HG02943 (cell line): ENCODE results near the gene PSIP1.
"Not testable (repeated sequence)": the region's sequence is repeated elsewhere in the genome, so short reads cannot be mapped to it uniquely, and the experiment has no call there.

Experiments used
- ATAC-seq: cut with Tn5 transposase; IDR thresholded peaks from one replicate; pipeline ENCODE4 v1.9.1; 2021; ENCODE audit warnings: mild to moderate bottlenecking, low read depth, moderate library complexity; ENCODE audit not compliant: unreplicated experiment

PSIP1 gene

GRCh38 chr9:15510789-15511575 lies at the start of gene PSIP1:
TSS of gene PSIP1 (minus strand) at chr9:15510970. CDS start at chr9:15510188, 782 bp downstream.
- peak; percentile 78 for ATAC-seq

DNA sequence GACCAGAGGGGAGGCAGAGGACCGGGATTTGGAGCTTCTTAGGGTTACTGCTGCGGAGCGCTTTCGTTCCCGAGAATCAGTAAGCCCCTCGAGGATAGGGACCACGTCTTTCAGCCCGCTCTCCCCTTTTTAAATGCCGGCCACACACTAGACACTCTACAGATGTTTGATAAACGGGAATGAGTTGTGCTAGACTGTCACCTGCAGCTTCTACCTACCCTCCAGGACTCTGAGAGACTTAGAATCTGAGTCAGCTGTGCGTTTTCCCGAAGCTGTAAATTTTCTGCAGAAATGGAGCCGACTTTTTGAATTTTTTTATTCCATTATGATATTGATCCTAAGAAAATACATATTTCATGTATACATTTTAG lies 42.7 kb upstream of the PSIP1 start:
- ATAC-seq, result peak; percentile 31

DNA sequence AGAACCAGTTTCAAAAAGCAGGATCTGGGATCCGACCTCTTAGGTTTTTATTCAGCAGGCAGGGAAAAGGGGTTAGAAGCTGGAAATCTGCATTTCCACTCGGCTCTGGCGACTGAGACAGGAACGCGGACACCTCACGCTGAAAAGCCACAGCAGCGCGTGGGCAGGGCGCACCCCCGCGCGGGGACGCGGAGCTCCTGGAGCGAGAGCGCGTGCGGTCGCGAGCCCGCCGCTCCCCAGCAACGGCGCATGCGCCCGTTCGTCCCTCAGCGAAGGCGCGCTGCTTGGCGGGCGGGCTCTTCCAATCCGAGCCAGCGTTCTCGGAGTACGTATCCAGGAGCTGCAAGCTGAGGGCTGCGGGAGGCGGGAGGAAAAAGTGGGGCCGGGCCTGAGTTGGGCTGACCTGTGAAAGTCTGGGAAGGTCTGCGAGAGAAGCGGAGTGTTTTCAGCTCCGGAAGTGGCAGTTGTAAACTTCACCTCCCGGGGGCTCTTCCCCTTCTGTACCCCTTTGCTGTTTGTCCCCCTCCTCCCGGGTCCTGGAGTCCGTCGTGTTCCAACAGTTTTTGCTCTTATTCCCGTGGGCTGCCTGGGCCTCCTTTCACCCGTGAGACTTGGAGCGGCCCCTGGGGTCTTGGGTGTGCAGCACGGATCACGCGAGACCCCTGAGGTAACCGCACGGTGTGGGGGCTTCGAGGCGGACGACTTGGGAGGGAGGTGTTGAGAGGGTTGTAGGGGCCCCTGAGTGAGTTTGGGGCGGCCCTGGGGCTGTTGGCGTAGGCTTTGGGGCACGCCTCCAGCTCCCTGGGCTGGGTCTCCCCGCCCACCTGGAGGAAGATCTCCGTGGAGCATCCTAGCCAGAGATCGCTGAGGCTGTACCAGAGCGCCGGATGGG lies 42.1 kb upstream of the PSIP1 start, which contains the start of gene CCDC171:
Gene CCDC171 (plus strand): TSS at position 408 of the 892 bp plus-strand sequence. CDS start 11,046 bp downstream, outside the sequence.
- peak; percentile 70 for ATAC-seq

GRCh38 chr9:15549611-15550010 lies 38.8 kb upstream of the PSIP1 start:
- ATAC-seq, result no peak

DNA sequence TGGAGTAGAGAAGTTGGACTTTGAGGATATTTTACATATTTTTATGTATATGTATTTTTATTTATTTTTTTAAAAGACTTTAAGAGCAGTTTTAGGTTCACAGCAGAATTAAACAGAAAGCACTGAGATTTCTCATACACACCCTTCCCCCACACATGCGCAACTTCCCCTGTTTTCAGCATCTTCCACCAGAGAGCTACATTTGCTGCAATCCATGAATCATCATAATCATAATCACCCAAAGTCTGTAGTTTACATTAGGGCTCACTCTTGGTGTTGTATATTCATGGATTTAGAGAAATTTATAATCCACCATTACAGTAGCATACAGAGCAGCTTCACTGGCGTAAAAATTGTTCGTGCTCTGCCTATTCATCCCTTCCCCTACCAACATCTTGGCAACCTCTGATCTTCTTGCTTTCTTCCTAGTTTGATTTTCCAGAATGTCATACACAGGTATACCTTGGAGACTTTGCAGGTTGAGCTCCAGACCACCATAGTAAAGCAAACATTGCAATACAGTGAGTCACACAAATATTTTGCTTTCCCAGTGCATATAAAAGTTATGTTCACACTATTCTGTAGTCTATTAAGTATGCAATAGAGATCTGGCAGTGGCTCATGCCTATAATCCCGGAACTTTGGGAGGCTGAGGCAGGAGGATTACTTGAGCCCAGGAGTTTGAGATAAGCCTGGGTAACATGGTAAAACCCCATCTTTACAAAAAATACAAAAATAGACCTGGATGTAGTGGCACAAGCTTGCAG lies 32.5 kb upstream of the PSIP1 start:
- no peak for ATAC-seq

GRCh38 chr9:15542624-15543023 lies 31.9 kb upstream of the PSIP1 start:
- ATAC-seq, result no peak

DNA sequence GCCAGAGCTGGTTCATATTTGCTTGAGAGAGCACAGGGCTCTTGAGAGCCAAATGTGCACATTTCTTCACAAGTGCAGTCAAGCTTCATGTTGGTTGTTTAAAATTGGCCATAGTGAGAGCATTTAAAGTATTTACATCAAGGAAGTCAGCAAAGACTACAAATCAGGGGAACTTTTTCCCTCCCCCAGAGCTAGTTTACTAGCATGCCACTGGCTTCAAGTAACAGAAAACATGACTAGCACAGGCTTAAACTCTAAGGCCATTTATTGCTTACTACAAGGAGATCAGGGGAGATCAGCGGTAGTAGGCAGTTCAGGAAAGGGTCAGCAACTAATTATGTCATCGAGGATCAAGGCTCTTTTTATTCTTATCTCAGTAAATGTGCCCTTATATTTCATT lies 31.1 kb upstream of the PSIP1 start:
- ATAC-seq, result no peak

GRCh38 chr9:15531380-15531779 lies 20.6 kb upstream of the PSIP1 start:
- no peak for ATAC-seq

GRCh38 chr9:15529566-15530324 lies 19.0 kb upstream of the PSIP1 start:
- peak; percentile 89 for ATAC-seq

GRCh38 chr9:15527035-15527434 lies 16.3 kb upstream of the PSIP1 start:
- not testable (repeated sequence) for ATAC-seq

DNA sequence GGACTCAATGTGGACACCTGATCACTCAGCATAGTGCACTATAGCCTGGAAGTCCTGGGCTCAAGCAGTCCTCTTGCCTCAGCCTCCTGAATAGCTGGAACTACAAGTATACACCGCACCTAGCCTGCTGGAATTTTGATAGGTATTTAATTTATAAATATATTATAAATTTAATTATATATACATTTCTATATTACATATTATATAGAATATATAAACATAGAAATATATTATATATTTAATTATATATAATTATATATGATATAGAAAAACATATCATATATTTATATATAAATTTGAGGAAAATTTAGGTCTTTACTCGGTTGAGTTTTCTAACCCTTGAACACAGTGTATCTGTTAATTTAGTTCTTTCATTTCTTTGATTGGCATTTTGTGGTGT lies 15.2 kb upstream of the PSIP1 start:
- no peak for ATAC-seq

DNA sequence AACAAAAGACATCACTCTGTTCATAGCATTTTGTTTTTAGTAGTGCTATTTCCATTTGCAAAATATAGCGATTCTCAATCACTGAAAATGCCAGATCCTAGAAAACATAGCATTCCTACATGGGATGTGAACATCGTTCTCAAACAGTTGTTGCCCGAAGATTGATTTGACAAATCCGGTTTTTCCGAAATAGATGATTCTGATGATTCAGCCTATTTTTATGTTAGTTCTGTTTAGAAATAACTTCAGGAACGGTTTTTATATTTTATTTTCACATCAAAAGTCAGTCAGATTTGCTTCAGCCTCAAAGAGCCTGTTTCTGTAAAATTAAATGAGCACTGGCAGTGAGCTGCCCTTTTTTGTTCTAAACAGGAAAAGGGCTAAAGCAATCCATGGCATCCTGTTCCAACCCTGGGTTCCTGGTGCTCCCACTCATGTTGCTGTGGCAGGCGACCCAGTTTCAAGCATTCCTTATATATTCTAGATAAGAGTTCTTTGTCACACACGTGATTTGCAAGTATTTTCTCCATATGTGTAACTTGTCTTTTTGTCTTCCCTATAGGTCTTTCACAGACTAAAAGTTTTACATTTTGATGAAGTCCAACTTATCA lies 14.2 kb upstream of the PSIP1 start:
- no peak for ATAC-seq

GRCh38 chr9:15522130-15522755 lies 11.5 kb upstream of the PSIP1 start:
- no peak for ATAC-seq

GRCh38 chr9:15521254-15521653 lies 10.5 kb upstream of the PSIP1 start:
- ATAC-seq, result no peak

DNA sequence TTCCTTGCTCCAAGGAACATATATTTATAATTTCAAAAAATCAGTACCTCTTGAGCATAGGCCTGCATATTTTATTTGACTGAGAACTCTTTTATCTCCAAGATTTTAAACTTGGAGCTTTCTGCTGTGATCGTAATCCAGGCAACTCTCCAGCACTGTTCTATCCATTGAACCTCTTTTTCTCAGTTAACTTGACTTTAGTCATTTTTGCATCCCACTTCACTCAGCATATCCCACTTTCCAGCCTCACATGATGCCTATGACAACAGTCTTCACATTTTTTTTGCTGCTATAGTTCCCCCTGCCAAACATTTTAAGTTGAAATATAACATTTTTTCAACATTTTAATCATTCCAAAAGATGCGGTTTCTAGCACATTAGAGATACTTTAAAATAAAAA lies 9.1 kb upstream of the PSIP1 start:
- no peak for ATAC-seq

DNA sequence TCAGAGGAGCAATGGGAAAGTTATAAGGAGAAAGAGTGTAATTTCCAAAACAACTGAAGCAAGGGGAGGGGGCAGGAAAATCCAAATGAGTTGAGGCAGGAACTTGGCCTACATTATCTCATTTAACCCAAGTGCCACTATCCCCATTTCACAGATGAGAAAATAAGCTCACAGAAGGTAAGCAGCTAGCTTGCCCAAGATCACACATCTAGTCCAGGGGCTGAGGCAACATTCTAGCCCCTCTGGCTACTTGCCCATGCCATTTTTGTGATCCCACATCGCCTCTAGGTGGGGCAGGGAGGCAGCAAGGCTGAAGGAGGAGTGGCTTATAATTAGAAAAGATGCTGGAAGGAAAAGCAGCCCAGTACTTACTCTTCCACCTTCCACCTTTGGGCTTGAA lies 2.6 kb upstream of the PSIP1 start:
- ATAC-seq, result no peak

- ATAC-seq, result no peak
Observed at GRCh38 chr9:15512889-15513288, 2.1 kb upstream of the PSIP1 start.

DNA sequence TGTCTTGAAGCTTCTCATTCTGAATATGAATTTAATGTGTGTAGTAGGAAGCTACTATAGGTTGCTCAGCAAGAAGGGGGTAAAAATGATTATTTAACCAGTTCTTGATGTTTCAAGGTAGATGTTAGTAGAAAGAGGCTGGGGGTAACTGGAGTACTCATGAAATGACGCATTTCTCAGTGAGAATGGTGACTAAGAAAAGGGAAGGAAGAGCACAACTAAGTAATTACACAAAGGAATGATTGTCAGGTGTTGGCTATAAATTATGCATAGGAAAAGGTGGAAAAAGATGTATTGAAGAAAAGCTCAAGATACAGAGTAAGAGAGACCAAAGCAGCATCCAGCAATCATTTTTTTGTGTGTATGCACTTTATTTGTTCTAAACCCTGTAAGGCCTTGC lies 1.4 kb upstream of the PSIP1 start:
- ATAC-seq, result no peak
